Measurements from ENCODE around the gene TOGARAM1.

Gene TOGARAM1

DNA sequence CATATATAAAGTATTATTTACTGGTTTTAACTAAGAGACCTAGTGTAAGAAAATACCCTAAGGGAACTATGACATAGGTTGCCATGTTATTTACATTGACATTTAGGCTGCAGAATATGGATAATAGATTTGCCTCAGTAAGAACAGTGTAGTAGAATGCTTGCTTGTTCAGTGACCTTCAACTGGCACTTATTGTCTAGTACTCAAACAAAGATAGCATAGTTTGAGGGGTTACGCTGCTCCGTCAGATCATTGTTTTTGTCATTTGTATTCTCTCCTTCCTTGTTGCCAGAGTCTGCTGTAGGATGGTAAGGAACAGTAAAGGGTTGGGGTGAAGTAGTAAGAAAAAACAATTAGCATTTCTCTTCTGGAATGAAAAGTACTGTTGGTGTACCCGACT lies 33.2 kb downstream of the TOGARAM1 start:
- Histone ChIP-seq H3K9ac (ENCODE audit: low read depth, low read length) (no peak overlapping the region), H3K36me3 (ENCODE audit: control insufficient read depth, insufficient read depth, low read length) (no peaks in the 10 kb centered on the region), H3K4me3 (ENCODE audit: low read depth, low read length) (no peak overlapping the region), H3K9me3 (ENCODE audit: control insufficient read depth, insufficient read depth, low read length) (no peaks in the 10 kb centered on the region), H3K27me3 (ENCODE audit: control insufficient read depth, insufficient read depth, low read length) (no peaks in the 10 kb centered on the region), H3K4me1 (ENCODE audit: control insufficient read depth, insufficient read depth, low read length) (no peaks in the 10 kb centered on the region)

DNA sequence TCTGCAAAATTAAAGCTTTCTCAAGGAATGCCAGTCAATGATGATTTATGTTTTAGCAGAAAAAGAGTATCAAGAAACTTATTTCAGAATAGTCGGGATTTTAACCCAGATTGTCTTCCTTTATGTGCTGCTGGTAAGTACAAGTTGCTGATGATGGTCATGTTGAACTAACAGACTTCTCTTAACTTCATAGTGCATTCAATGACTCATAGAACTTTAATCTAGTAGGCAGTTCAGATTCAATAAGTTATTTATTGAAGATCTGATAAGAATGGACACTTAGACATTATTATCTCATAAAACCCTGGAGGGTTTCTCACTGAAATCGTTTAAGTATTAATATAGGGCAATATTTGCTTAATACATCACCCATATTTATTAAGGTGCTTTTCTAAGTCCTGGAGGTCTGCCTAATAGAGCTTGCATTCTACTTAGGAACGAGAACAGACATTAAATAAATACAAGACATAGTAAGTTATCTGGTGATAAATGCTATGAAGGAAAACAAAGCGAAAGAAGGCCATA lies 33.8 kb downstream of the TOGARAM1 start:
- Histone ChIP-seq H3K36me3 (ENCODE audit: control insufficient read depth, insufficient read depth, low read length) (no peaks in the 10 kb centered on the region), H3K9me3 (ENCODE audit: control insufficient read depth, insufficient read depth, low read length) (no peaks in the 10 kb centered on the region), H3K9ac (ENCODE audit: low read depth, low read length) (no peak overlapping the region), H3K4me1 (ENCODE audit: control insufficient read depth, insufficient read depth, low read length) (no peaks in the 10 kb centered on the region), H3K4me3 (ENCODE audit: low read depth, low read length) (no peak overlapping the region), H3K27me3 (ENCODE audit: control insufficient read depth, insufficient read depth, low read length) (no peaks in the 10 kb centered on the region)

DNA sequence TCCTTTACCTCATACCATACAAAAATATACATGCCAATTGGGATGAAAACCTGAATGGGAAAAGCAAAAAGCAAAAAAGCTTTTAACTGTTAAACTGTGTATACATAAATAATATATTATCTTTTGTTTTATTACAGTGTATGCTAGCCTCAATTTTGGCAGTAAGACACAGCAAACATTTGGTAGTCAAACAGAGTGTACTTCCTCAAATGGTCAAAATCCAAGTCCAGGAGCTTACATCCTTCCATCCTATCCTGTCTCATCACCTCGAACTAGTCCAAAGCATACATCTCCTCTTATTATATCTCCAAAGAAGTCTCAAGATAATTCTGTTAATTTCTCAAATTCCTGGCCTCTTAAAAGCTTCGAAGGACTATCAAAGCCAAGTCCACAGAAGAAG lies 41.9 kb downstream of the TOGARAM1 start:
- Histone ChIP-seq H3K4me1 (ENCODE audit: control insufficient read depth, insufficient read depth, low read length) (no peaks in the 10 kb centered on the region), H3K9me3 (ENCODE audit: control insufficient read depth, insufficient read depth, low read length) (no peaks in the 10 kb centered on the region), H3K27me3 (ENCODE audit: control insufficient read depth, insufficient read depth, low read length) (no peaks in the 10 kb centered on the region), H3K4me3 (ENCODE audit: low read depth, low read length) (no peak overlapping the region), H3K36me3 (ENCODE audit: control insufficient read depth, insufficient read depth, low read length) (no peaks in the 10 kb centered on the region), H3K9ac (ENCODE audit: low read depth, low read length) (no peak overlapping the region)

DNA sequence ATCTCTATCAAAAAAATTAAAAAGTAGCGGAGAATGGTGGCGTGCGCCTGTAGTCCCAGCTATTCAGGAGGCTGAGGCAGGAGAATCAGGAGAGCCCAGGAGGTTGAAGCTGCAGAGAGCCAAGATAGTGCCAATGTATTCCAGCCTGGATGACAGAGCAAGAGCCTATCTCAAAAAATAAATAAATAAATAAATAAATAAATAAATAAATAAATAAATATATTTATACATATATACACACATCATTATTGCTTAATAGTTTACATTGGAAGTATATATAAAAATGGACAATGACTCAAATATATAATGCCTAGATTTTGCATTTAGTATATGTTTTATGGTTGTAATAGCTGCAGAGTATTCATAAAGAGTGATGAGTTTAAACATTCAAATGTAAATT lies 53.1 kb downstream of the TOGARAM1 start:
- no peaks in the 10 kb centered on the region for H3K36me3 ChIP-seq (ENCODE audit: control insufficient read depth, insufficient read depth, low read length)
- no peak overlapping the region for H3K4me3 ChIP-seq (ENCODE audit: low read depth, low read length)
- H3K27me3 ChIP-seq (ENCODE audit: control insufficient read depth, insufficient read depth, low read length) = no peaks in the 10 kb centered on the region
- no peaks in the 10 kb centered on the region for H3K9me3 ChIP-seq (ENCODE audit: control insufficient read depth, insufficient read depth, low read length)
- H3K4me1 ChIP-seq (ENCODE audit: control insufficient read depth, insufficient read depth, low read length) = no peaks in the 10 kb centered on the region
- H3K9ac ChIP-seq (ENCODE audit: low read depth, low read length) = no peak overlapping the region

DNA sequence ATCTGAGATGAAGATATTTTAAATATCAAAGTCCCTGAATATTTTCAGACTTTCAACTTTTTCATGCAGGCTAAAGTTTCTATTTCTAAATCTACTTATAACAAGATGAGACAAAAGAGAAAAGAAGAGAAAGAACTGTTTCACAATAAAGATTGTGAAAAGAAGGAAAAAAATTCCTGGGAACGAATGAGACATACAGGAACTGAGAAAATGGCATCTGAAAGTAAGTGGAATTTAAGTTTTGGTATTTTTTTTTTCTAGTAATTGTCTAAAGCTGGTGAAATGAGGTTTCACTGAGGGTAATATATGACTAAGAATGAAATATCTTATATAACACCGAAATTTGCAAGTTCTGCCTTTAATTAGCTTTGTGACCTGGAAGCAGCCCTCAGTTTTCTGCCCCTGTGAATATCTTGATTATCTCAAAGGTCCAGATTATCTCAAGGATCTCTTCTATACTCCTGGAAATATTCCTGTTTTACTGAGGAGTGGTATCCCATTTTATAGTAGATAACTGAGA lies 66.2 kb downstream of the TOGARAM1 start:
- no peaks in the 10 kb centered on the region for H3K4me1 ChIP-seq (ENCODE audit: control insufficient read depth, insufficient read depth, low read length)
- no peak overlapping the region for H3K4me3 ChIP-seq (ENCODE audit: low read depth, low read length)
- H3K27me3 ChIP-seq (ENCODE audit: control insufficient read depth, insufficient read depth, low read length) = no peaks in the 10 kb centered on the region
- no peak overlapping the region for H3K9ac ChIP-seq (ENCODE audit: low read depth, low read length)
- H3K36me3 ChIP-seq (ENCODE audit: control insufficient read depth, insufficient read depth, low read length) = no peaks in the 10 kb centered on the region
- H3K9me3 ChIP-seq (ENCODE audit: control insufficient read depth, insufficient read depth, low read length) = no peaks in the 10 kb centered on the region

DNA sequence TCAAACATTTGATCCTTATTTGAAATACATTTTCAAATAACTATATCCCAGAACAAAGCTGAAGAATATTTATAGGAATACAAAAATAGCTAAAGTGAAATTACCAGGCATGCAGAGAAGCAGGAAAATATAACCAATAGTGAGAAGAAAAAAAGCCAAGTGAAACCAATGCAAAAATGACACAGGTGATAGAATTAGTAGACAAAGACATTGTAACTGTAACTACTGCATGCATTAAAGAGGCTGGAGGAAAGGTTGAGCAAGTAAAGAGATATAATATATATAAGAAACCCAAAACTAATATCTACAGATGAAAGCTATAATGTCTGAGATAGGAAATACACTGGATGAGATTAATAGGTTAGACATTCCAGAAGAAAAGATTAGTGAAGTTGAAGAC lies 72.7 kb downstream of the TOGARAM1 start:
- H3K4me1 ChIP-seq (ENCODE audit: control insufficient read depth, insufficient read depth, low read length) = no peaks in the 10 kb centered on the region
- H3K36me3 ChIP-seq (ENCODE audit: control insufficient read depth, insufficient read depth, low read length) = peaks cover 12% of the 10 kb centered on the region
- no peak overlapping the region for H3K9ac ChIP-seq (ENCODE audit: low read depth, low read length)
- peaks cover 7% of the 10 kb centered on the region for H3K9me3 ChIP-seq (ENCODE audit: control insufficient read depth, insufficient read depth, low read length)
- no peak overlapping the region for H3K4me3 ChIP-seq (ENCODE audit: low read depth, low read length)
- H3K27me3 ChIP-seq (ENCODE audit: control insufficient read depth, insufficient read depth, low read length) = no peaks in the 10 kb centered on the region

DNA sequence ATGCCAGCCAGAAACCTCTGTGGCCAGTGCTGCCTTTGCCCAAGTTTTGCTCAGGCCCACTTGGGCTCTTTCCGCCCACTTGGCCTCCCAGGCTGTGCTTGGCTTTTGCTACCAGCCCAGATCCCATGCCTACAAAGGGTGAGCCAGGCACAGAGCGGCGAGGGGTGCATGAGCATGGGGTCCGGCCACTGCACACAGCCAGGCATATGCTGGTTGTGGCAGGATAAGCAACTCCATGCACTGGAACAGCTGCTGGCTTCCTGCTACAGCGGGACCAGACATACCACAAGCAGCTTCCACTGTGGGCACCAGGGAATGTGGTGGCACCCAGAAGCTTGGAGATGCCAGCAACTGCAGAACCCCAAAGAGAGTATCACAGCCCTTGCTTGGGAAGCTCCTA lies 76.3 kb downstream of the TOGARAM1 start:
- Histone ChIP-seq H3K9me3 (ENCODE audit: control insufficient read depth, insufficient read depth, low read length) (peaks cover 7% of the 10 kb centered on the region), H3K9ac (ENCODE audit: low read depth, low read length) (no peak overlapping the region), H3K4me3 (ENCODE audit: low read depth, low read length) (no peak overlapping the region), H3K36me3 (ENCODE audit: control insufficient read depth, insufficient read depth, low read length) (peaks cover 12% of the 10 kb centered on the region), H3K4me1 (ENCODE audit: control insufficient read depth, insufficient read depth, low read length) (no peaks in the 10 kb centered on the region), H3K27me3 (ENCODE audit: control insufficient read depth, insufficient read depth, low read length) (no peaks in the 10 kb centered on the region)

DNA sequence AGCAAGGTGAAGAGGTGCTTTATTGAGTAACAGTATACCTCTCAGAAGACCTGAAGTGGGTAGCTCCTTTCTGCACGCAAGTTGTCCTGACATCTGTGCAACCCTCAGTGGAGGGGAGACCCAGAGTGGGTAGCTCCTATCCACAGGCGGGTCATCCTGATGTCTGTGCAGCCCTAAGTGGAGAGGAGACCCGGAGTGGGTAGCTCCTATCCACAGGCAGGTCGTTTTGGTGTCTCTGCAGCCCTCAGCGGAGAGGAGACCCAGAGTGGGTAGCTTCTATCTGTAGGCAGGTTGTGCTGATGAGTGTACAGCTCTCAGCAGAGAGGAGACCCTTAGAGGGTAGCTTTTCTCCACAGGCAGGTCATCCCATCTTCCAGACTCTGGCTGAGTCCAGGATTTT lies 76.9 kb downstream of the TOGARAM1 start:
- Histone ChIP-seq H3K27me3 (ENCODE audit: control insufficient read depth, insufficient read depth, low read length) (no peaks in the 10 kb centered on the region), H3K9me3 (ENCODE audit: control insufficient read depth, insufficient read depth, low read length) (peaks cover 7% of the 10 kb centered on the region), H3K4me3 (ENCODE audit: low read depth, low read length) (no peak overlapping the region), H3K4me1 (ENCODE audit: control insufficient read depth, insufficient read depth, low read length) (no peaks in the 10 kb centered on the region), H3K36me3 (ENCODE audit: control insufficient read depth, insufficient read depth, low read length) (peaks cover 12% of the 10 kb centered on the region), H3K9ac (ENCODE audit: low read depth, low read length) (no peak overlapping the region)

DNA sequence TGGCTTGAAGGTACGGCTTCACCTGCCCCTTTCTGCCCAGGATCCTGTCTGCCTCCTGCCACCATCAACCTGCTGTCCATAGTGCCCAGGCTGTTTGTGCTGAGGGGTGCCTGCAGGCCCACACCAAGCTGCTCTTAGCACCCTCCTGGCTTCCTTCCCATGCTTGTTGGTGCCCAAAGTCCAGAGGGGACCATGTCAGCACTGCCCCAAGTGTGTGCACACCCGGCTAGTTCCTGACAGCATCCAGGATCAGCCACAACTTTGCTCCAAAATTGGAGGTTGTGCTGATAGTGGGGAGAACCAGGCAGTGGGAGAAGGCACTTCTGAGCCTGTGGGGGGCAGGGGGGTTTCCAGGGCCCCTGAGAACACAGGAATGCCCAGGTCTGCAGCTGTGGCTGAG lies 77.4 kb downstream of the TOGARAM1 start:
- H3K4me1 ChIP-seq (ENCODE audit: control insufficient read depth, insufficient read depth, low read length) = no peaks in the 10 kb centered on the region
- peaks cover 12% of the 10 kb centered on the region for H3K36me3 ChIP-seq (ENCODE audit: control insufficient read depth, insufficient read depth, low read length)
- peaks cover 7% of the 10 kb centered on the region for H3K9me3 ChIP-seq (ENCODE audit: control insufficient read depth, insufficient read depth, low read length)
- no peaks in the 10 kb centered on the region for H3K27me3 ChIP-seq (ENCODE audit: control insufficient read depth, insufficient read depth, low read length)
- H3K9ac ChIP-seq (ENCODE audit: low read depth, low read length) = no peak overlapping the region
- H3K4me3 ChIP-seq (ENCODE audit: low read depth, low read length) = no peak overlapping the region

DNA sequence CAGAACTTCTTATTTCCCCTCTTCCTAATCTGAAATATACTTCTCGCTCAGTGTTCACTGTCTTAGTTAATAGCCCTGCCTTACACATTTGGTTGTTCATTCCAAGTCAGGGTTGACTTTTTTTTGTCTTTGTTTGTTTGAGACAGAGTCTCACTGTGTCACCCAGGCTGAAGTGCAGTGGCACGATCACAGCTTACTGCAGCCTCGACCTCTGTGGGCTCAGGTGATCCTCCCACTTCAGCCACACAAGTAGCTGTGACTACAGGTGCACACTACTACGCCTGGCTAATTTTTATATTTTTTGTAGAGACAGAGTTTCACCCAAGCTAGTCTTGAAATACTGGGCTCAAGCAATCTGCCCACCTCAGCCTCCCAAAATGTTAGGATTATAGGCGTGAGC lies 79.7 kb downstream of the TOGARAM1 start:
- Histone ChIP-seq H3K27me3 (ENCODE audit: control insufficient read depth, insufficient read depth, low read length) (no peaks in the 10 kb centered on the region), H3K4me1 (ENCODE audit: control insufficient read depth, insufficient read depth, low read length) (no peaks in the 10 kb centered on the region), H3K9me3 (ENCODE audit: control insufficient read depth, insufficient read depth, low read length) (peaks cover 7% of the 10 kb centered on the region), H3K4me3 (ENCODE audit: low read depth, low read length) (no peak overlapping the region), H3K36me3 (ENCODE audit: control insufficient read depth, insufficient read depth, low read length) (peaks cover 12% of the 10 kb centered on the region), H3K9ac (ENCODE audit: low read depth, low read length) (no peak overlapping the region)

DNA sequence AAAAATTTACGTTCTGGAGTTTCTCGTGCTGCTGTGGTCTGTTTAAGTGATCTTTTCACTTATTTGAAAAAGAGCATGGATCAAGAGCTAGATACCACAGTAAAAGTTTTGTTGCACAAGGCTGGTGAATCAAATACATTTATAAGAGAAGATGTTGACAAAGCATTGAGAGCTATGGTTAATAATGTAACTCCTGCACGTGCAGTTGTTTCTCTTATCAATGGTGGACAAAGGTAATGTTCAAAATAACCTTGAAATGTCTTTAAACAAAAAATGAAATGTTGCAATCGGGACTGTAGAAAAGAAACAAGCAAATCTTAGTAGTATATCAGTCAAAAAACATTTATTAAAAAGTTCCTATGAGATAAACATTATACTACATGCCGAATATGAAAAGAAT lies 82.6 kb downstream of the TOGARAM1 start:
- Histone ChIP-seq H3K4me1 (ENCODE audit: control insufficient read depth, insufficient read depth, low read length) (no peaks in the 10 kb centered on the region), H3K9ac (ENCODE audit: low read depth, low read length) (no peak overlapping the region), H3K9me3 (ENCODE audit: control insufficient read depth, insufficient read depth, low read length) (no peaks in the 10 kb centered on the region), H3K27me3 (ENCODE audit: control insufficient read depth, insufficient read depth, low read length) (no peaks in the 10 kb centered on the region), H3K4me3 (ENCODE audit: low read depth, low read length) (no peak overlapping the region), H3K36me3 (ENCODE audit: control insufficient read depth, insufficient read depth, low read length) (peaks cover under 1% of the 10 kb centered on the region)

DNA sequence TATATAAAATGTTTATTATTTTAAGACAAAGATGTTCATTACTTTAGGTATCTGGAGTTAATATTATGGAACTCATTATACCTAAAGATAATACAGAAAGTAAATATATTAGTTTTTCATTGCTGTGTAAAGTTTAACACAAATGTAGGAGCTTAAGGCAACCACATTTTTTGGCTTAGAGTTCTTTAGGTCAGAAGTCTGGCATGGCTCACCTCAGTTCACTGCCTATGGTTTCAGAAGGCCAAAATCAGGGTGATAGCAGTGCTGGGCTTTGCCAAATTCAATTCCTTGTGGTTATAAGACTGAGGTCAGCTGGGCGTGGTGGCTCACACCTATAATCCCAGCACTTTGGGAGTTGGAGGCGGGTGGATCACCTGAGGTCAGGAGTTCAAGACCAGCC lies 86.4 kb downstream of the TOGARAM1 start:
- Histone ChIP-seq H3K27me3 (ENCODE audit: control insufficient read depth, insufficient read depth, low read length) (no peaks in the 10 kb centered on the region), H3K9ac (ENCODE audit: low read depth, low read length) (no peak overlapping the region), H3K4me3 (ENCODE audit: low read depth, low read length) (no peak overlapping the region), H3K36me3 (ENCODE audit: control insufficient read depth, insufficient read depth, low read length) (no peaks in the 10 kb centered on the region), H3K4me1 (ENCODE audit: control insufficient read depth, insufficient read depth, low read length) (no peaks in the 10 kb centered on the region), H3K9me3 (ENCODE audit: control insufficient read depth, insufficient read depth, low read length) (no peaks in the 10 kb centered on the region)
